ENCODE data around the gene DCUN1D4.

DNA sequence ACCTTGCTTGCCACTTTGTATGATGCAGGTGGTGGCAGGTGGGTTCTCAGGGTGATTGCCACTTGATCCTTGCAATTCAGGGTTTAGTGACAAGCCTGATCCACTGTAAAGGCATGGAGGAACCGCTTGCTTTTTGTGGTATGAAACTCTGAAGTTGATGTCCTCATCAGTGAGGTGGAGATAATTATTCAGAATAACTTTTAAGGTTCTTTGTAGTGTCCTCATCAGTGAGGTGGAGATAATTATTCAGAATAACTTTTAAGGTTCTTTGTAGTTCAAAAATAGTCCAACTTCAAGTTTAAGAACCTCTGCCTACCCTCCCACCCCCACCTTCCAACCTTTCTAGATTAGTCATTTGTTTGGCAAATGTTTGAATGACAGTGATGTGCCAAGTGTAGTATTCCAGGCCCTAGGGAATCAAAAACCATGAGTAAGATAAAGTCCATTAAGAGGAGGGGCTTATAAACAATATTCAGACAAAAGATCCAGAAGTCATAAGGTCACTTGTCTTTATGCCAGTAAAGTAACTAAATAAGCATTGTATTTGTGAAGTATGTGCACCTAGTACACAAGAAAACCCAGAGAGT lies 51.2 kb downstream of the DCUN1D4 start:
- TF ChIP-seq, protein P1, sequence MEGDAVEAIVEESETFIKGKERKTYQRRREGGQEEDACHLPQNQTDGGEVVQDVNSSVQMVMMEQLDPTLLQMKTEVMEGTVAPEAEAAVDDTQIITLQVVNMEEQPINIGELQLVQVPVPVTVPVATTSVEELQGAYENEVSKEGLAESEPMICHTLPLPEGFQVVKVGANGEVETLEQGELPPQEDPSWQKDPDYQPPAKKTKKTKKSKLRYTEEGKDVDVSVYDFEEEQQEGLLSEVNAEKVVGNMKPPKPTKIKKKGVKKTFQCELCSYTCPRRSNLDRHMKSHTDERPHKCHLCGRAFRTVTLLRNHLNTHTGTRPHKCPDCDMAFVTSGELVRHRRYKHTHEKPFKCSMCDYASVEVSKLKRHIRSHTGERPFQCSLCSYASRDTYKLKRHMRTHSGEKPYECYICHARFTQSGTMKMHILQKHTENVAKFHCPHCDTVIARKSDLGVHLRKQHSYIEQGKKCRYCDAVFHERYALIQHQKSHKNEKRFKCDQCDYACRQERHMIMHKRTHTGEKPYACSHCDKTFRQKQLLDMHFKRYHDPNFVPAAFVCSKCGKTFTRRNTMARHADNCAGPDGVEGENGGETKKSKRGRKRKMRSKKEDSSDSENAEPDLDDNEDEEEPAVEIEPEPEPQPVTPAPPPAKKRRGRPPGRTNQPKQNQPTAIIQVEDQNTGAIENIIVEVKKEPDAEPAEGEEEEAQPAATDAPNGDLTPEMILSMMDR (conservative IDR thresholded peaks at IDR 0.05 in 1 of 2, IDR thresholded peaks at IDR 0.05 in 1 of 2; ENCODE audit: low read depth in 1 of 2, low read length in 2 of 2): no peak
- no peak for TF ChIP-seq EZH2 (IDR thresholded peaks at IDR 0.05; ENCODE audit: low read length, missing control alignments)

All from fibroblast of lung (primary cell).